Measurements from ENCODE around the gene TNNI3K. TPM values are rescaled to one million over a fixed set of nuclear protein-coding genes. Genes with fewer than 3 reads are reported as not detected.

Gene TNNI3K
- total and polyA plus RNA-seq, 4 donors, result 0.41 to 1.4 TPM; not detected in 2

DNA sequence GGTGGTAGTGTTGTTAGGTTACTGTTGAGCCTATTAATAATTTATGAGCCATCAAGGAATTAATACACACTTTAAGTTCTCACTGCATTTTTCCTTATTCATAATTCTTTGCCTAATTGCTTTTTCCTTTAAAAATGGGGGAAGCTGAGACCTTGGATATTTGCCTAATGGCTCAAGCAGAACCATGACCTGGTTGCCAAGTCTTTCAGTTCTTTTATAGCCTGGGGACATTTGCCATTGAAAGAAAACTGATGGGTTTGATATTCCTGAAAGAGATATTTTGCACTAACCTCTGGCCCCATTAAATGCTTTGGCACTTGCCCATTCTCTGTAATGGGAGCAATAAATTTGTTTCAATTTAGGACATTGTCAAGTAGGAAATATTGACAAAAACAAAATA, 295.7 kb downstream of the TNNI3K start:
- TF ChIP-seq, protein P1, sequence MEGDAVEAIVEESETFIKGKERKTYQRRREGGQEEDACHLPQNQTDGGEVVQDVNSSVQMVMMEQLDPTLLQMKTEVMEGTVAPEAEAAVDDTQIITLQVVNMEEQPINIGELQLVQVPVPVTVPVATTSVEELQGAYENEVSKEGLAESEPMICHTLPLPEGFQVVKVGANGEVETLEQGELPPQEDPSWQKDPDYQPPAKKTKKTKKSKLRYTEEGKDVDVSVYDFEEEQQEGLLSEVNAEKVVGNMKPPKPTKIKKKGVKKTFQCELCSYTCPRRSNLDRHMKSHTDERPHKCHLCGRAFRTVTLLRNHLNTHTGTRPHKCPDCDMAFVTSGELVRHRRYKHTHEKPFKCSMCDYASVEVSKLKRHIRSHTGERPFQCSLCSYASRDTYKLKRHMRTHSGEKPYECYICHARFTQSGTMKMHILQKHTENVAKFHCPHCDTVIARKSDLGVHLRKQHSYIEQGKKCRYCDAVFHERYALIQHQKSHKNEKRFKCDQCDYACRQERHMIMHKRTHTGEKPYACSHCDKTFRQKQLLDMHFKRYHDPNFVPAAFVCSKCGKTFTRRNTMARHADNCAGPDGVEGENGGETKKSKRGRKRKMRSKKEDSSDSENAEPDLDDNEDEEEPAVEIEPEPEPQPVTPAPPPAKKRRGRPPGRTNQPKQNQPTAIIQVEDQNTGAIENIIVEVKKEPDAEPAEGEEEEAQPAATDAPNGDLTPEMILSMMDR (IDR thresholded peaks at IDR 0.05; ENCODE audit: control extremely low read depth, extremely low read depth), result no peak
- ATAC-seq (ENCODE audit: insufficient read depth, low FRiP score), result no peak
- H3K27me3 ChIP-seq (ENCODE audit: control insufficient read depth in 3 of 3, insufficient read depth in 3 of 3, low read length in 2 of 3), result no peaks in the 10 kb centered on the region

DNA sequence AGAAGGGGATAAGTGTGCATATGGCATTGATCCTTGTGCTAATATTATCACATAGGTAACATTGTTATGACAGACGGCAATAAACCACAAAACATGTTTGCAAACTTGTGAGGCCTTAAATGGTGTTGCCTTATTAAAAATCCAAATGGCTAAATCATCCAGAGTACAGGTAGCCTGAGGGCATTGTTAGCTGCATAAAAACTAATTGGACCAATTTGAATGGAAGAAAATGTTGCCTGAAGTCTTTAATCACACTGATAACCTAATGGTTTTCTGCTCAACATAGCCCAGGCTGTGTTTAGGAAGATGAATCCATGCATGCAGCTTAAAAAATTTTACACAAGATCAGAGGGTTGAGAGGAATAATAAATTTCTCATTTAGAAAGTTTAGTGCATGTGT, 296.6 kb downstream of the TNNI3K start:
- Histone ChIP-seq H3K9ac (ENCODE audit: insufficient read depth in 1 of 2, low read length in 2 of 2) (no peak overlapping the region), H3K27ac (ENCODE audit: low read depth in 1 of 2, low read length in 1 of 2) (no peak overlapping the region), H3K4me1 (ENCODE audit: control insufficient read depth in 5 of 5, insufficient read depth in 5 of 5, low read length in 5 of 5) (peaks cover 0 to 6% (median 0%) of the 10 kb centered on the region in 5 donors), H3K4me3 (no peak overlapping the region), H3K36me3 (ENCODE audit: control insufficient read depth in 4 of 4, insufficient read depth in 4 of 4, low read length in 4 of 4) (no peaks in the 10 kb centered on the region), H3K27me3 (ENCODE audit: control insufficient read depth in 3 of 3, insufficient read depth in 3 of 3, low read length in 2 of 3) (no peaks in the 10 kb centered on the region), H3K9me3 (ENCODE audit: control insufficient read depth in 4 of 4, insufficient read depth in 3 of 4, low read length in 3 of 4) (no peaks in the 10 kb centered on the region)
- TF ChIP-seq, protein P1 (IDR thresholded peaks at IDR 0.05; ENCODE audit: control extremely low read depth, extremely low read depth), result no peak
- DNase-seq (no peak), ATAC-seq (ENCODE audit: insufficient read depth, low FRiP score) (no peak)
- 78 to 95% methylated on average over 1 of the region's 1 CpG for WGBS, 2 donors

More for the DNA sequence above, 295.7 kb downstream of the TNNI3K start:
- Histone ChIP-seq H3K27ac (ENCODE audit: low read depth in 1 of 2, low read length in 1 of 2) (no peak overlapping the region), H3K36me3 (ENCODE audit: control insufficient read depth in 4 of 4, insufficient read depth in 4 of 4, low read length in 4 of 4) (no peaks in the 10 kb centered on the region), H3K9me3 (ENCODE audit: control insufficient read depth in 4 of 4, insufficient read depth in 3 of 4, low read length in 3 of 4) (no peaks in the 10 kb centered on the region), H3K4me1 (ENCODE audit: control insufficient read depth in 5 of 5, insufficient read depth in 5 of 5, low read length in 5 of 5) (peaks cover 0 to 6% (median 0%) of the 10 kb centered on the region in 5 donors), H3K9ac (ENCODE audit: insufficient read depth in 1 of 2, low read length in 2 of 2) (no peak overlapping the region), H3K4me3 (no peak overlapping the region)
- no peak for DNase-seq

DNA sequence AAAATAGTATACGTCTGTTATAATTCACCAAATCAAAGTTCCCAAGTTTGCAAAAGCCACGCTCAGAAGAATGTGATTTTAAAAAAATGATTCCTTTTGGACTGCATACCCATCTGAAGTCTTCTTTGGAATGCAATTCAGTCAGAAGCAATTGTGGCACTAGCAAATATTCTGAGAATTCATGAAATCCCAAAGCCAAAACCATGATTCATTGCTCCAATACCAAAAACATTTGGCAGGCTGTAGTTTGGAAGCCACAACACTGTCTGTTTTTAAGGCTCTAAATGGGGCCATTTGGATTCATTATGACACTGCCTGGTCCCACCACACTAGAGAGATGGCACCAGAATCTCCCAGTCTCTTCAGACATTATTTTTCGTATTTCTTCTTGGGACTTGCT, 299.1 kb downstream of the TNNI3K start:
- ATAC-seq (ENCODE audit: insufficient read depth, low FRiP score) (no peak), DNase-seq (no peak)
- H3K27ac ChIP-seq (ENCODE audit: low read depth in 1 of 2, low read length in 1 of 2), result no peak overlapping the region
- TF ChIP-seq, protein P1 (IDR thresholded peaks at IDR 0.05; ENCODE audit: control extremely low read depth, extremely low read depth), result no peak
- WGBS, 2 donors, result 82 to 84% methylated on average over 3 of the region's 3 CpGs
- H3K27me3 ChIP-seq (ENCODE audit: control insufficient read depth in 3 of 3, insufficient read depth in 3 of 3, low read length in 2 of 3), result no peaks in the 10 kb centered on the region
- H3K4me3 ChIP-seq, result no peak overlapping the region
- H3K4me1 ChIP-seq (ENCODE audit: control insufficient read depth in 5 of 5, insufficient read depth in 5 of 5, low read length in 5 of 5), result peaks cover 0 to 6% (median 0%) of the 10 kb centered on the region in 5 donors
- H3K9me3 ChIP-seq (ENCODE audit: control insufficient read depth in 4 of 4, insufficient read depth in 3 of 4, low read length in 3 of 4), result no peaks in the 10 kb centered on the region
- H3K36me3 ChIP-seq (ENCODE audit: control insufficient read depth in 4 of 4, insufficient read depth in 4 of 4, low read length in 4 of 4), result no peaks in the 10 kb centered on the region
- no peak overlapping the region for H3K9ac ChIP-seq (ENCODE audit: insufficient read depth in 1 of 2, low read length in 2 of 2)

DNA sequence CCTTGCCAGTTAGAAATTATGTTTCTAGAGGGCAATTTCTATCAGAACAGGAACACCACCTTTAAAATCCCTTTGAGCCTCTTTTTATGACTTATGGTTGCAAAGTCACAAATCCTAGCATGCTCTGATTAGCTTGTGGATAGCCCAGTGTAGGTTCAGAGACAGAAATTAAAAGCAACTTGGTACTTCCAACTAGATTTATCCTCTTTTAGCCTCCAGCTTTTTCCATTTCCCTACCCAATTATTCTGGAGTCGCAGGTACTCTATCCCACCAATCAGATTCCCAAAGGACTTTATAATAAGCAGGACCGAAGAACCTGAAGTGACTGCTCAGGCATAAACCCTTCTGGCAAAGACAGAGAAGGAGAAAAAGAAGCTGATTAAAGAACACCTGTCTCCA, 310.6 kb downstream of the TNNI3K start:
- no peak overlapping the region for H3K27ac ChIP-seq (ENCODE audit: low read depth in 1 of 2, low read length in 1 of 2)
- no peaks in the 10 kb centered on the region for H3K4me1 ChIP-seq (ENCODE audit: control insufficient read depth in 5 of 5, insufficient read depth in 5 of 5, low read length in 5 of 5)
- no peaks in the 10 kb centered on the region for H3K27me3 ChIP-seq (ENCODE audit: control insufficient read depth in 3 of 3, insufficient read depth in 3 of 3, low read length in 2 of 3)
- H3K9ac ChIP-seq (ENCODE audit: insufficient read depth in 1 of 2, low read length in 2 of 2), result no peak overlapping the region
- no peak for ATAC-seq (ENCODE audit: insufficient read depth, low FRiP score)
- DNase-seq, result no peak
- no peaks in the 10 kb centered on the region for H3K9me3 ChIP-seq (ENCODE audit: control insufficient read depth in 4 of 4, insufficient read depth in 3 of 4, low read length in 3 of 4)
- TF ChIP-seq, protein P1 (IDR thresholded peaks at IDR 0.05; ENCODE audit: control extremely low read depth, extremely low read depth), result no peak
- H3K4me3 ChIP-seq, result no peak overlapping the region
- peaks cover 0 to 2% (median 0%) of the 10 kb centered on the region in 4 donors for H3K36me3 ChIP-seq (ENCODE audit: control insufficient read depth in 4 of 4, insufficient read depth in 4 of 4, low read length in 4 of 4)
- WGBS, 2 donors, result 89 to 95% methylated on average over 2 of the region's 2 CpGs

All from lung (tissue), 12 donors.